GM21825 (cell line): ENCODE data around the gene ADAMTS12.
"Not testable (repeated sequence)": the region's sequence is repeated elsewhere in the genome, so short reads cannot be mapped to it uniquely, and the experiment has no call there.

Experiments
- ATAC-seq: cut with Tn5 transposase; IDR thresholded peaks from one replicate; pipeline ENCODE4 v1.9.1; 2021; ENCODE audit warnings: mild to moderate bottlenecking, moderate library complexity; ENCODE audit not compliant: unreplicated experiment

ADAMTS12 gene

GRCh38 chr5:33891788-33892619, at the start of gene ADAMTS12:
ADAMTS12 (minus strand) TSS chr5:33891990; CDS start chr5:33891856, 134 bp downstream.
- no peak for ATAC-seq

DNA sequence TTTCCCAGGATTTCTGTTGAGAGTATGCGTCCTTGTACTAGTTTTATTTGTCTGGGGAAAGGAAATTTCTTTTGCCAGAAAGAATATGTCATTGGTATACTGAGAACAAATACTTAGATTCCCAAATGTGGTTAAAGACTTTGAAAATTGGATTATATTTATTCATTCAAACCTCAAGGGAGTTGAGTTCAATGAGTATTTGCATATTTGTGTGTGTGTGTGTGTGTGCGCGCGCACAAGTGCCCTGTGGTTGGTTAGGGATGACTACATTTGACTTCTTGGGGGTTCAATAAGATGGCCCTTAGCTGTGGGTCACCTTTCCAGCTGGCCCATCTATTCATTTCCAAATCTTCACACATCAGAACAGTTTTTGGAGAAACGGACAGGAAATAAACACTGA, 49.3 kb upstream of the ADAMTS12 start:
- no peak for ATAC-seq

DNA sequence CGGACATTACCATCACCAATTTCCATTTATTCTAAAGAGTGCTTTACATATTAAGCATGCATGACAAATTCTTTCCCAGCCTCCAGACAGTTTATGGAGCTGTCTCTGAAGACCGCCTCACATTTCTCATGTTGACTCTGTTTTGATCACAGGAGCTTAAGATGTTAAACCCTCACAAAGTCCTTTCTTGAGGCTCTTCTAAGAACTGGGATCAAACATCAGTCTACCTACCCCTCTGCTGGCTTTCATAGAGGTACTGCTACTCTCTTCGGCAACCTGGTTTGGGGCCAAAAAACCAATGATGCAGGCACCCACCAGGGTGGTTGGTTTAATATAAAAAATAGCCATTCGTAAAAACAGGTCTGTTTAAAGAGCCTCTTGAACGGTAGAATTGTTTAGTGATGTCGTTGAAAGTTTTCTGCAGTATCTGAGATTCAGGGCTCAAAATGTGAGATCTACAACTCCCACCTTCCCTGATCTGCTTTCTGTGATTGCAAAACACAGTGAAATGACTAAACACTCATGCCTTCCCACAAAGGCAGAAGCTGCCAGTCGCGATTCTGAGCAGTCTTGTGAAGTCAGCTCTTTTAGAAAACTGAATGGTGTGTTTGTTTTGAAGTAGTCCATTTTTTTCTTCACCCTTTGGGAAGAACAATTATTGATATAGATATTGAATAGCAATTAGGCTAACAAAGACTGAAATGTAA, 47.9 kb upstream of the ADAMTS12 start:
- ATAC-seq = no peak

GRCh38 chr5:33938881-33939280, 47.1 kb upstream of the ADAMTS12 start:
- no peak for ATAC-seq

DNA sequence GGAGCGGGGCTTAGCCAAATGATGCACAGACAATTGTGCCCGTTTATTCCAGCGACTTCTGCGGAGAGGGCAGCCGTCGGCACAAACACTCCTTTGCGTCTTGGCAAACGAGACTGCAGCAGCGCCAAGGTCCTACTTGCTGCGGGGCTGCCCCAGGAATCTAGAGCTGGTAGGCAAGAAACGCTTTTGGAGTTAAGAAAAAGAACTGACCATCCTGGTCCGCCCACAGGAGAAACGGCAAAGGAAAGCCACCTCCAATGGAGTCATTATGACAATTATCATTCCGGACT, 46.7 kb upstream of the ADAMTS12 start:
- ATAC-seq = no peak

GRCh38 chr5:33937707-33938506, 46.1 kb upstream of the ADAMTS12 start:
- ATAC-seq = no peak

- no peak for ATAC-seq
Observed at GRCh38 chr5:33937017-33937706, 45.4 kb upstream of the ADAMTS12 start.

- ATAC-seq = no peak
Observed at GRCh38 chr5:33936381-33937016, 44.7 kb upstream of the ADAMTS12 start, which contains the start of gene RXFP3. RXFP3 (plus strand) TSS chr5:33936386; CDS start chr5:33936741, 355 bp downstream.

- no peak for ATAC-seq
Observed at GRCh38 chr5:33936004-33936380, 44.2 kb upstream of the ADAMTS12 start.

DNA sequence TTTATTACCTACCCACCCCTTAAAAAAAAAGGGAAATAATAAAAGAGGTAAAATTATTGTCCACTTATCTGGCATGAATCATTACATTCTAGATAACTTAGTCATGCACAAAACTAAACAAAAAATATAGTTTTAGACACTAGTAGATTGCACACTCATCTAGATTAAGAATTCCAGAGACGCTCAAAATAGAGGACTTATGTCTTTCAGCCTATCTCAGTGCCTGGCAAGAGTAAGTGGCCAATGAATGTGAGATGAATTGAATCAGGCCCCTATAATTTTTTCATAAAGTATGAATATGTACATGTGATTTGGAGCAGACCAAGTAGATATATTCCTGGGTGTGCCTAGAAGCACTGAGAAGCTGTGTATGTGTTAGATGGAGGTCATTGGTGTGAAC, 42.4 kb upstream of the ADAMTS12 start:
- peak; percentile 13 for ATAC-seq

- peak; percentile 80 for ATAC-seq
Observed at GRCh38 chr5:33933723-33934169, 42.0 kb upstream of the ADAMTS12 start.

GRCh38 chr5:33931136-33931535, 39.3 kb upstream of the ADAMTS12 start:
- no peak for ATAC-seq

- ATAC-seq = no peak
Observed at GRCh38 chr5:33929925-33930690, 38.3 kb upstream of the ADAMTS12 start.

GRCh38 chr5:33928283-33928682, 36.5 kb upstream of the ADAMTS12 start:
- ATAC-seq = no peak

DNA sequence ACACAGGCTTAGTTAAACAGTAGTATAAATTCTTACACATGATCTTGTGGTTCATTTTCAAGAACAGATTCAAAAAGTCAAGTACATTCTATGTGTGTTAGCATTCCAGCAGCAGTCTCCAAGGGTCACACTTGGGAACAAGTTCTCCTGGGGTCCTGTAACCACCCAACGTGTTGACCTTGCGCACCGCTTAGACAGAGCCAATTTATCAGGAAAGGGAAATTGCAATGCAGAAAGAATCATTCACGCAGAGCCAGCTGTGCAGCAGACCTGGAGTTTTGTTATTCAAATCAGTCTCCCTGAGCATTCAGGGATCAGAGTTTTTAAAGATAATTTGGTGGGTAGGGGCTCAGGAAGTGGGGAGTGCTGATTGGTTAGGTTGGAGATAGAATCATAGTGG, 35.9 kb upstream of the ADAMTS12 start:
- ATAC-seq = no peak

- no peak for ATAC-seq
Observed at GRCh38 chr5:33925278-33925677, 33.5 kb upstream of the ADAMTS12 start.

DNA sequence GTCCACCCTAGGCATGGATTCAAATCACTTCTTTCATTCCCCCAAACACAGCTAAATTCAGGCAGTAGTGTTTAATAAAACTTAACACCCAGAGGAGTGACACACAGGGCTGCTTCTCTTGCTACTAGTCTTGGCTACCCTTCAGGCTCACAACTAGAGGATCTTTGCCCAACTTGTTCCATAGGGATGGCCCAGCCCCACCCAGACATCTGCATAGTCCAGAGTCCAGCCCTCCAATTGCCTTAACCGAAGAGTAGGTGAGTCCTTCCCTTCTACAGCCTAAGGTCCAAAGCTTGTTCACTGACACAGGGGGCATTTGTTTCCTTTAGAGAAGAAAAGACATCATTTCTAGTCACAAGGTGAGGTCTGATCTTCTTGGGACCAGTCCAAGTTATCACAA, 29.2 kb upstream of the ADAMTS12 start:
- no peak for ATAC-seq

DNA sequence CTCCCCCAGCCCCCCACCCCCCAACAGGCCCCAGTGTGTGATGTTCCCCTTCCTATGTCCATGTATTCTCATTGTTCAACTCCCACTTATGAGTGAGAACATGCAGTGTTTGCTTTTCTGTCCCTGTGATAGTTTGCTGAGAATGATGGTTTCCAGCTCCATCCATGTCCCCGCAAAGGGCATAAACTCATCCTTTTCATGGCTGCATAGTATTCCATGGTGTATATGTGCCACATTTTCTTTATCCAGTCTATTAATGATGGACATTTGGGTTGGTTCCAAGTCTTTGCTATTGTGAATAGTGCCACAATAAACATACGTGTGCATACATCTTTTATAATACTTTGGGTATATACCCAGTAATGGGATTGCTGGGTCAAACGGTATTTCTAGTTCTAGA, 23.1 kb upstream of the ADAMTS12 start:
- ATAC-seq = not testable (repeated sequence)

DNA sequence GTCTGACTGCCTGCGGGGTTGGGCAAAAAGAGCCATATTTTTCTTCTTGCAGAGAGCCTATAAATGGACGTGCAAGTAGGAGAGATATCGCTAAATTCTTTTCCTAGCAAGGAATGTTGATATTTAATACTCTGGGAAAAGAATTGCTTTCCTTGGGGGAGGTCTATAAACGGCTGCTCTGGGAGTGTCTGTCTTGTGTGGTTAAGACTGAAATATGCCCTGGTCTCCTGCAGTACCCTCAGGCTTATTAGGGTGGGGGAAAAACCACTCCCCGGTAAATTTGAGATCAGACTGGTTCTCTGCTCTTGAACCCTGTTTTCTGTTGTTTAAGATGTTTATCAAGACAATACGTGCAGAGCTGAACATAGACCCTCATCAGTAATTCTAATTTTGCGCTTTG, 14.5 kb upstream of the ADAMTS12 start:
- ATAC-seq = not testable (repeated sequence)

GRCh38 chr5:33905381-33905780, 13.6 kb upstream of the ADAMTS12 start:
- no peak for ATAC-seq
